Liver (tissue), 9 donors: ENCODE data around the gene SEMA7A. TPM values are rescaled to one million over a fixed set of nuclear protein-coding genes. Genes with fewer than 3 reads are reported as not detected.

Source experiments
- DNase-seq: peaks from one replicate; pipeline ENCODE4 v3.0.0-alpha.2; 2017; ENCODE audit warnings: low spot score
- H3K27ac ChIP-seq, 2 donors: one replicate each; pipeline ENCODE4 v1.7.0; 2013; ENCODE audit warnings: inconsistent platforms in 2 of 2, low read length in 2 of 2, control low read depth in 1 of 2, low read depth in 1 of 2, mild to moderate bottlenecking in 1 of 2
- H3K27me3 ChIP-seq, 4 donors: one replicate each; pipeline versions ENCODE4 v1.6.1 to v1.7.0; 2013; ENCODE audit warnings: low read length in 3 of 4, inconsistent platforms in 1 of 4, mild to moderate bottlenecking in 1 of 4, moderate library complexity in 1 of 4; ENCODE audit not compliant: control insufficient read depth in 4 of 4, insufficient read depth in 4 of 4
- H3K36me3 ChIP-seq, 4 donors: one replicate each; pipeline versions ENCODE4 v1.6.1 to v1.7.0; 2013; ENCODE audit warnings: low read length in 3 of 4, mild to moderate bottlenecking in 3 of 4, low read depth in 1 of 4, moderate library complexity in 1 of 4; ENCODE audit not compliant: control insufficient read depth in 4 of 4, insufficient read depth in 3 of 4
- H3K4me1 ChIP-seq, 4 donors: one replicate each; pipeline versions ENCODE4 v1.6.1 to v1.7.0; 2013; ENCODE audit warnings: low read length in 3 of 4, mild to moderate bottlenecking in 3 of 4, moderate library complexity in 1 of 4; ENCODE audit not compliant: control insufficient read depth in 4 of 4, insufficient read depth in 4 of 4
- H3K4me3 ChIP-seq, 3 donors: one replicate each; pipeline versions ENCODE4 v1.6.1 to v1.7.0; 2013; ENCODE audit warnings: low read length in 3 of 3, control low read depth in 1 of 3, low read depth in 1 of 3, mild to moderate bottlenecking in 1 of 3
- H3K9ac ChIP-seq, 2 donors: one replicate each; pipeline ENCODE4 v1.7.0; 2013; ENCODE audit warnings: low read length in 2 of 2, mild to moderate bottlenecking in 2 of 2, moderate library complexity in 2 of 2, control low read depth in 1 of 2, low read depth in 1 of 2
- H3K9me3 ChIP-seq, 4 donors: one replicate each; pipeline versions ENCODE4 v1.6.1 to v1.7.0; 2013; ENCODE audit warnings: low read length in 3 of 4; ENCODE audit not compliant: control insufficient read depth in 4 of 4
- ATF3 ChIP-seq: IDR thresholded peaks from 2 replicates; pipeline ENCODE4 v1.6.1; 2016; ENCODE audit warnings: antibody characterized with exemption
- CTCF ChIP-seq: fragments of 150-350 bp; IDR thresholded peaks from 2 replicates; pipeline ENCODE4 v1.5.1; 2017; ENCODE audit warnings: improper control_type of control experiment, low read depth, low read length; ENCODE audit not compliant: missing input control
- EGR1 ChIP-seq, 2 donors: IDR thresholded peaks; 2 replicates each; pipeline ENCODE4 v1.6.1; 2016 to 2018; ENCODE audit warnings: antibody characterized with exemption in 2 of 2, low read depth in 2 of 2
- FOXA2 ChIP-seq: IDR thresholded peaks from 2 replicates; pipeline ENCODE4 v1.6.1; 2016; ENCODE audit warnings: antibody characterized with exemption
- GABPA ChIP-seq, 2 donors: IDR thresholded peaks in 1 of 2; conservative IDR thresholded peaks in 1 of 2; 2 replicates each; pipeline ENCODE4 v1.6.1; 2016; ENCODE audit warnings: antibody characterized with exemption in 2 of 2, mild to moderate bottlenecking in 1 of 2, moderate library complexity in 1 of 2
- HNF4A ChIP-seq, 2 donors: conservative IDR thresholded peaks; 2 replicates each; pipeline ENCODE4 v1.6.1; 2016; ENCODE audit warnings: antibody characterized with exemption in 2 of 2, mild to moderate bottlenecking in 2 of 2
- MAX ChIP-seq: IDR thresholded peaks from 2 replicates; pipeline ENCODE4 v1.6.1; 2016; ENCODE audit warnings: antibody characterized with exemption
- NR2F2 ChIP-seq: IDR thresholded peaks from 2 replicates; pipeline ENCODE4 v1.6.1; 2016; ENCODE audit warnings: antibody characterized with exemption
- RAD21 ChIP-seq, 2 donors: IDR thresholded peaks; 2 replicates each; pipeline ENCODE4 v1.6.1; 2016; ENCODE audit warnings: antibody characterized with exemption in 2 of 2, mild to moderate bottlenecking in 2 of 2
- REST ChIP-seq: IDR thresholded peaks from 2 replicates; pipeline ENCODE4 v1.6.1; 2016; ENCODE audit warnings: antibody characterized with exemption, mild to moderate bottlenecking
- RXRA ChIP-seq, 2 donors: IDR thresholded peaks; 2 replicates each; pipeline ENCODE4 v1.6.1; 2017 to 2018; ENCODE audit warnings: antibody characterized with exemption in 2 of 2, mild to moderate bottlenecking in 1 of 2
- TAF1 ChIP-seq: conservative IDR thresholded peaks from 2 replicates; pipeline ENCODE4 v1.6.1; 2016; ENCODE audit warnings: antibody characterized with exemption, mild to moderate bottlenecking
- YY1 ChIP-seq: IDR thresholded peaks from 2 replicates; pipeline ENCODE4 v1.6.1; 2016; ENCODE audit warnings: antibody characterized with exemption, mild to moderate bottlenecking
- ZBTB33 ChIP-seq: IDR thresholded peaks from 2 replicates; pipeline ENCODE4 v1.6.1; 2016; ENCODE audit warnings: antibody characterized with exemption
- WGBS: extraction: QIAGEN DNeasy Blood & Tissue Kit; methylation state at CpG from one replicate; pipeline ENCODE4 v1.1.7; 2013; 5-methylcytosine and 5-hydroxymethylcytosine counted together
- polyA plus RNA-seq, 2 donors: library from polyadenylated mRNA; stranded (reverse) in 1 of 2; unstranded in 1 of 2; fragments of 200-250 nt in 1 of 2; fragments of >200 nt in 1 of 2; fragmentation: Nextera tagmentation in 1 of 2; extraction: Ambion mirVana in 1 of 2; gene quantifications; one replicate each; pipeline versions ENCODE4 v1.2.1 to v1.2.3, GENCODE V29; 2013 to 2015
- total RNA-seq, 2 donors: library from RNA; depleted of rRNA; stranded (reverse); fragments of >200 nt; gene quantifications; one replicate each; pipeline ENCODE4 v1.2.3, GENCODE V29; 2014
- donor health status: healthy.
- donor health status: healthy.
- donor health status: healthy.
- donor health status: healthy.
- donor health status: healthy.

SEMA7A gene
- total and polyA plus RNA-seq, 4 donors: 0.14 to 18.1 (median 1.4) TPM

GRCh38 chr15:74385733-74386132, 48.0 kb downstream of the SEMA7A start:
- H3K27ac ChIP-seq: no peak overlapping the region
- H3K36me3 ChIP-seq: no peaks in the 10 kb centered on the region
- DNase-seq: peak; percentile 33
- no peak overlapping the region for H3K4me3 ChIP-seq
- 83% methylated on average over 6 of the region's 6 CpGs for WGBS
- H3K9ac ChIP-seq: no peak overlapping the region
- no peaks in the 10 kb centered on the region for H3K4me1 ChIP-seq
- H3K9me3 ChIP-seq: no peaks in the 10 kb centered on the region
- TF ChIP-seq FOXA2: no peak
- TF ChIP-seq REST: no peak
- no peak for TF ChIP-seq RXRA (IDR thresholded peaks at IDR 0.05)
- TF ChIP-seq EGR1 (IDR thresholded peaks at IDR 0.05; ENCODE audit: low read depth in 2 of 2): no peak
- no peak for TF ChIP-seq YY1
- TF ChIP-seq ZBTB33: no peak
- no peak for TF ChIP-seq TAF1
- TF ChIP-seq RAD21 (IDR thresholded peaks at IDR 0.05): no peak
- TF ChIP-seq CTCF: no peak
- no peak for TF ChIP-seq NR2F2
- no peak for TF ChIP-seq ATF3
- TF ChIP-seq MAX: no peak
- TF ChIP-seq GABPA (IDR thresholded peaks at IDR 0.05 in 1 of 2, conservative IDR thresholded peaks at IDR 0.05 in 1 of 2): no peak
- no peaks in the 10 kb centered on the region for H3K27me3 ChIP-seq

- peak; percentile 47 for DNase-seq
- H3K4me1 ChIP-seq: no peaks in the 10 kb centered on the region
Measured at GRCh38 chr15:74384881-74385643, 48.7 kb downstream of the SEMA7A start.

More at GRCh38 chr15:74384881-74385643, 48.7 kb downstream of the SEMA7A start:
- no peaks in the 10 kb centered on the region for H3K36me3 ChIP-seq
- no peak overlapping the region for H3K27ac ChIP-seq
- no peak overlapping the region for H3K9ac ChIP-seq
- 65% methylated on average over 8 of the region's 8 CpGs for WGBS
- TF ChIP-seq HNF4A (conservative IDR thresholded peaks at IDR 0.05): no peak
- H3K4me3 ChIP-seq: no peak overlapping the region
- no peaks in the 10 kb centered on the region for H3K27me3 ChIP-seq
- no peaks in the 10 kb centered on the region for H3K9me3 ChIP-seq
